H1 (cell line): Measurements from ENCODE around the gene MED12L. TPM values are rescaled to one million over a fixed set of nuclear protein-coding genes. Genes with fewer than 3 reads are reported as not detected.

ENCODE experiments used
- CTCF ChIA-PET: fragments of 300-600 bp; sonication (Branson Sonifier 250); formaldehyde crosslinking; loops from one replicate; lab custom pipeline; 2021; ENCODE audit not compliant: partially characterized antibody; lab: Charles Lee
- POLR2A ChIA-PET: fragments of 300-600 bp; sonication (Branson Sonifier 250); formaldehyde crosslinking; loops from one replicate; lab custom pipeline; 2021; ENCODE audit warnings: inconsistent platforms; ENCODE audit not compliant: partially characterized antibody; lab: Charles Lee
- DNase-seq, 2 experiments: peaks; one replicate each; pipeline versions ENCODE4 v3.0.0 to v3.0.0-alpha.2; 2010 to 2022; ENCODE audit warnings: low spot score in 2 of 2, low read depth in 1 of 2, mixed read lengths in 1 of 2
- FAIRE-seq: peaks from 2 replicates; lab custom pipeline; 2011; peaks lifted over from hg19 to GRCh38; lab: Jason Lieb, UNC
- H2AFZ ChIP-seq: 2 replicates; pipeline ENCODE4 v1.8.1; 2012; ENCODE audit warnings: low read length, inconsistent platforms
- H2AK5ac ChIP-seq: 2 replicates; pipeline ENCODE4 v1.6.1; 2013; ENCODE audit warnings: low read depth, low read length
- H2BK120ac ChIP-seq: replicated peaks from 2 replicates; pipeline ENCODE3; 2013; ENCODE audit warnings: low read depth, low read length, inconsistent platforms
- H2BK12ac ChIP-seq: 2 replicates; pipeline ENCODE4 v1.6.1; 2013; ENCODE audit warnings: low read depth, low read length
- H2BK15ac ChIP-seq: 2 replicates; pipeline ENCODE4 v1.6.1; 2013; ENCODE audit warnings: low read length
- H2BK20ac ChIP-seq: 2 replicates; pipeline ENCODE4 v1.6.1; 2013; ENCODE audit warnings: low read length
- H2BK5ac ChIP-seq: 2 replicates; pipeline ENCODE4 v1.6.1; 2013; ENCODE audit warnings: low read depth, low read length
- H3K14ac ChIP-seq: 2 replicates; pipeline ENCODE4 v1.6.1; 2013; ENCODE audit warnings: inconsistent platforms; ENCODE audit not compliant: insufficient read length
- H3K18ac ChIP-seq: 2 replicates; pipeline ENCODE4 v1.6.1; 2013; ENCODE audit warnings: low read length; ENCODE audit errors: extremely low read depth
- H3K23ac ChIP-seq: 2 replicates; pipeline ENCODE4 v1.6.1; 2013; ENCODE audit warnings: inconsistent platforms; ENCODE audit not compliant: insufficient read length
- H3K23me2 ChIP-seq: 2 replicates; pipeline ENCODE4 v1.6.1; 2013; ENCODE audit warnings: low read depth, low read length
- H3K27ac ChIP-seq: 2 replicates; pipeline ENCODE4 v1.6.1; 2011; ENCODE audit warnings: low read depth, low read length, inconsistent platforms
- H3K27me3 ChIP-seq, 4 experiments: replicated peaks in 1 of 4; 1 replicate in 1 of 4; 2 replicates in 3 of 4; pipeline versions ENCODE4 v1.6.1 to v1.8.1; 2011 to 2013; ENCODE audit warnings: low read length in 3 of 4, mild to moderate bottlenecking in 3 of 4, inconsistent platforms in 2 of 4, mixed read lengths in 2 of 4, moderate library complexity in 1 of 4; ENCODE audit not compliant: control insufficient read depth in 3 of 4, insufficient read depth in 3 of 4; ENCODE audit errors: extremely low read depth in 1 of 4
- H3K36me3 ChIP-seq, 4 experiments: 2 replicates each; pipeline versions ENCODE4 v1.6.1 to v1.8.1; 2011 to 2013; ENCODE audit warnings: mild to moderate bottlenecking in 4 of 4, low read length in 3 of 4, moderate library complexity in 2 of 4, control low read depth in 1 of 4, inconsistent platforms in 1 of 4; ENCODE audit not compliant: insufficient read depth in 4 of 4, control insufficient read depth in 2 of 4
- H3K4ac ChIP-seq: replicated peaks from 2 replicates; pipeline ENCODE3; 2013; ENCODE audit warnings: low read length, low read depth, mixed read lengths, inconsistent platforms; ENCODE audit not compliant: insufficient read length
- H3K4me1 ChIP-seq, 4 experiments: replicated peaks in 1 of 4; 1 replicate in 1 of 4; 2 replicates in 3 of 4; pipeline versions ENCODE4 v1.6.1 to v1.8.1; 2011 to 2013; ENCODE audit warnings: low read length in 3 of 4, inconsistent platforms in 2 of 4, mixed read lengths in 1 of 4; ENCODE audit not compliant: insufficient read depth in 4 of 4, control insufficient read depth in 3 of 4
- H3K4me2 ChIP-seq, 2 experiments: 2 replicates each; pipeline versions ENCODE4 v1.6.1 to v1.8.1; 2011 to 2013; ENCODE audit warnings: low read depth in 2 of 2, low read length in 2 of 2, control low read depth in 1 of 2, inconsistent platforms in 1 of 2, mild to moderate bottlenecking in 1 of 2; ENCODE audit not compliant: insufficient read depth in 1 of 2
- H3K4me3 ChIP-seq, 4 experiments: fragments of 200-600, 300-600 bp in 1 of 4; sonication (generic), shearing (Covaris generic), sonication (Bioruptor Twin) in 1 of 4; 2 replicates each; pipeline versions ENCODE4 v1.5.1 to v1.8.1; 2011 to 2016; ENCODE audit warnings: low read length in 4 of 4, low read depth in 3 of 4, control low read depth in 2 of 4, inconsistent platforms in 2 of 4, mild to moderate bottlenecking in 2 of 4, mixed read lengths in 1 of 4, moderate library complexity in 1 of 4; ENCODE audit not compliant: insufficient read depth in 2 of 4; ENCODE audit errors: extremely low read depth in 1 of 4
- H3K56ac ChIP-seq: replicated peaks from 2 replicates; pipeline ENCODE3; 2013; ENCODE audit warnings: low read depth, mild to moderate bottlenecking, mixed read lengths, low read length, inconsistent platforms; ENCODE audit not compliant: insufficient read length
- H3K79me1 ChIP-seq: 2 replicates; pipeline ENCODE4 v1.6.1; 2013; ENCODE audit warnings: low read depth, low read length, control low read depth
- H3K79me2 ChIP-seq, 2 experiments: 2 replicates each; pipeline versions ENCODE4 v1.6.1 to v1.8.1; 2012 to 2013; ENCODE audit warnings: low read length in 2 of 2, mild to moderate bottlenecking in 2 of 2, inconsistent platforms in 1 of 2; ENCODE audit not compliant: insufficient read depth in 2 of 2, control insufficient read depth in 1 of 2
- H3K9ac ChIP-seq, 4 experiments: replicated peaks in 1 of 4; 1 replicate in 1 of 4; 2 replicates in 3 of 4; pipeline versions ENCODE4 v1.6.1 to v1.8.1; 2011 to 2013; ENCODE audit warnings: low read depth in 3 of 4, low read length in 3 of 4, control low read depth in 2 of 4, mild to moderate bottlenecking in 2 of 4, moderate library complexity in 2 of 4, inconsistent platforms in 1 of 4; ENCODE audit errors: extremely low read depth in 1 of 4
- H3K9me3 ChIP-seq, 2 experiments: 2 replicates each; pipeline versions ENCODE4 v1.6.1 to v1.8.1; 2012 to 2013; ENCODE audit warnings: mild to moderate bottlenecking in 2 of 2, moderate library complexity in 2 of 2, control low read depth in 1 of 2, inconsistent platforms in 1 of 2, low read depth in 1 of 2, low read length in 1 of 2, mixed read lengths in 1 of 2; ENCODE audit not compliant: insufficient read depth in 2 of 2
- H4K20me1 ChIP-seq, 2 experiments: replicated peaks in 1 of 2; 2 replicates each; pipeline versions ENCODE3 to v1.8.1; 2011 to 2013; ENCODE audit warnings: inconsistent platforms in 2 of 2, low read length in 2 of 2, mild to moderate bottlenecking in 1 of 2; ENCODE audit not compliant: insufficient read depth in 2 of 2, control insufficient read depth in 1 of 2
- H4K5ac ChIP-seq: 2 replicates; pipeline ENCODE4 v1.6.1; 2013; ENCODE audit warnings: low read length, low read depth, mixed read lengths, inconsistent platforms; ENCODE audit not compliant: insufficient read length
- H4K8ac ChIP-seq: 2 replicates; pipeline ENCODE4 v1.8.0; 2013; ENCODE audit warnings: mild to moderate bottlenecking, moderate library complexity, low read length, inconsistent platforms; ENCODE audit not compliant: insufficient read depth; ENCODE audit errors: extremely low read depth
- H4K91ac ChIP-seq: replicated peaks from 2 replicates; pipeline ENCODE3; 2013; ENCODE audit warnings: low read length, mixed read lengths, inconsistent platforms; ENCODE audit not compliant: insufficient read length
- ASH2L ChIP-seq: fragments of 200-600, 300-600 bp; sonication (generic); IDR thresholded peaks from one replicate; pipeline ENCODE4 v1.7.1; 2017; ENCODE audit warnings: low read length
- ATF2 ChIP-seq: IDR thresholded peaks from 2 replicates; pipeline ENCODE4 v1.6.1; 2012; ENCODE audit warnings: low read length, inconsistent platforms
- BCL11A ChIP-seq, 2 experiments: IDR thresholded peaks; one replicate each; pipeline ENCODE4 v1.6.1; 2011; ENCODE audit warnings: low read depth in 2 of 2, low read length in 2 of 2, mild to moderate bottlenecking in 2 of 2
- BRCA1 ChIP-seq: IDR thresholded peaks from 2 replicates; pipeline ENCODE4 v1.6.1; 2012; ENCODE audit warnings: low read depth, low read length, improper control_type of control experiment
- CBX5 ChIP-seq: fragments of 300-800, 300-1000 bp; sonication (generic); IDR thresholded peaks from 2 replicates; pipeline ENCODE4 v1.7.1; 2016; ENCODE audit warnings: antibody characterized with exemption, low read length, low read depth
- CHD1 ChIP-seq: IDR thresholded peaks from 2 replicates; pipeline ENCODE4 v1.6.1; 2012; ENCODE audit warnings: low read depth, low read length, improper control_type of control experiment
- GABPA ChIP-seq: IDR thresholded peaks from 2 replicates; pipeline ENCODE4 v1.6.1; 2011; ENCODE audit warnings: mild to moderate bottlenecking, low read length, moderate library complexity, borderline replicate concordance; ENCODE audit not compliant: insufficient read depth
- POLR2A ChIP-seq, 2 experiments: IDR thresholded peaks; 1 replicate in 1 of 2; 2 replicates in 1 of 2; pipeline ENCODE4 v1.6.1; 2011; ENCODE audit warnings: low read depth in 2 of 2, low read length in 2 of 2, mild to moderate bottlenecking in 2 of 2; ENCODE audit errors: control extremely low read depth in 1 of 2
- POLR2AphosphoS5 ChIP-seq: IDR thresholded peaks from 2 replicates; pipeline ENCODE4 v1.6.1; 2011; ENCODE audit warnings: low read depth, low read length
- RAD21 ChIP-seq, 2 experiments: IDR thresholded peaks in 1 of 2; conservative IDR thresholded peaks in 1 of 2; 2 replicates each; pipeline ENCODE4 v1.6.1; 2011; ENCODE audit warnings: low read depth in 2 of 2, low read length in 2 of 2, improper control_type of control experiment in 1 of 2, inconsistent platforms in 1 of 2, mild to moderate bottlenecking in 1 of 2, moderate library complexity in 1 of 2
- SIN3A ChIP-seq, 2 experiments: IDR thresholded peaks in 1 of 2; conservative IDR thresholded peaks in 1 of 2; 2 replicates each; pipeline ENCODE4 v1.6.1; 2011 to 2012; ENCODE audit warnings: low read length in 2 of 2, improper control_type of control experiment in 1 of 2, low read depth in 1 of 2, mild to moderate bottlenecking in 1 of 2
- SIX5 ChIP-seq: IDR thresholded peaks from 2 replicates; pipeline ENCODE4 v1.6.1; 2011; ENCODE audit warnings: mild to moderate bottlenecking, low read depth, low read length
- SP2 ChIP-seq: IDR thresholded peaks from 2 replicates; pipeline ENCODE4 v1.6.1; 2012; ENCODE audit warnings: mild to moderate bottlenecking, low read length, inconsistent platforms
- SP4 ChIP-seq: IDR thresholded peaks from 2 replicates; pipeline ENCODE4 v1.6.1; 2012; ENCODE audit warnings: low read length, inconsistent platforms
- YY1 ChIP-seq: IDR thresholded peaks from 2 replicates; pipeline ENCODE4 v1.6.1; 2011; ENCODE audit warnings: low read depth, mild to moderate bottlenecking, low read length
- polyA plus RNA-seq, 7 experiments: library from polyadenylated mRNA; depleted of rRNA in 3 of 7; stranded (reverse) in 5 of 7; unstranded in 2 of 7; fragments of >200 nt in 5 of 7; fragments of 200-250 nt in 2 of 7; gene quantifications; 1 replicate in 5 of 7; 2 replicates in 1 of 7; 4 replicates in 1 of 7; pipeline versions ENCODE4 v1.2.1 to v1.2.3, GENCODE V29; 2011 to 2013; ENCODE audit warnings: missing spikeins in 2 of 7, mixed read lengths in 2 of 7
- total RNA-seq: library from RNA; stranded (reverse); fragmentation: NEBNext Ultra II Directional; extraction: Animal tissue kit (Norgen Biotek cat#: 25700); gene quantifications from 2 replicates; pipeline ENCODE4 v1.2.1, GENCODE V29; 2021

Gene MED12L
- total and polyA plus RNA-seq, 2 of the 8 experiments (the other 6 are each of a cell fraction or from before 2014, with no cell fraction given): 3.6 to 26.2 TPM

GRCh38 chr3:151123827-151124226 is 38.4 kb downstream of the MED12L start:
- H4K5ac ChIP-seq: no peak overlapping the region
- no peaks in the 10 kb centered on the region for H3K79me1 ChIP-seq
- H3K56ac ChIP-seq: no peak overlapping the region
- no peak overlapping the region for H3K14ac ChIP-seq
- no peaks in the 10 kb centered on the region for H3K23me2 ChIP-seq
- H2BK20ac ChIP-seq: no peak overlapping the region
- H3K23ac ChIP-seq: no peak overlapping the region
- H2AK5ac ChIP-seq: no peak overlapping the region
- H3K4me1 ChIP-seq: no peaks in the 10 kb centered on the region
- H4K20me1 ChIP-seq: no peaks in the 10 kb centered on the region
- no peak overlapping the region for H3K4me2 ChIP-seq
- no peak overlapping the region for H3K18ac ChIP-seq
- ChIA-PET POLR2A (interaction anchor here (0.7 kb wide), 1 partner anchor 10 kb away, joined by 3 read pairs; no protein-coding TSS in a partner anchor), CTCF (interaction anchor here (0.5 to 1.8 kb wide), 3 partner anchors 27 to 1327 kb away, joined by 4 read pairs; no protein-coding TSS in a partner anchor)
- H2BK5ac ChIP-seq: no peak overlapping the region
- no peak overlapping the region for H2BK120ac ChIP-seq
- no peak overlapping the region for H3K4ac ChIP-seq
- no peak overlapping the region for H3K9ac ChIP-seq
- H4K91ac ChIP-seq: no peak overlapping the region
- no peaks in the 10 kb centered on the region for H3K27me3 ChIP-seq
- no peak for DNase-seq
- no peak overlapping the region for H4K8ac ChIP-seq
- FAIRE-seq: no peak
- no peak overlapping the region for H2AFZ ChIP-seq
- no peak overlapping the region for H3K4me3 ChIP-seq
- H2BK15ac ChIP-seq: no peak overlapping the region
- H3K36me3 ChIP-seq: peaks cover 0 to 14% (median 2%) of the 10 kb centered on the region in 4 experiments; a peak in 4 of 8 replicates
- H3K9me3 ChIP-seq: no peaks in the 10 kb centered on the region
- no peak overlapping the region for H3K27ac ChIP-seq
- H2BK12ac ChIP-seq: no peak overlapping the region
- no peaks in the 10 kb centered on the region for H3K79me2 ChIP-seq
- no peak for TF ChIP-seq POLR2A (IDR thresholded peaks at IDR 0.05; ENCODE audit: control extremely low read depth in 1 of 2, low read depth in 2 of 2, low read length in 2 of 2)
- no peak for TF ChIP-seq GABPA
- no peak for TF ChIP-seq SIX5
- TF ChIP-seq SP2: no peak
- no peak for TF ChIP-seq RAD21 (IDR thresholded peaks at IDR 0.05 in 1 of 2, conservative IDR thresholded peaks at IDR 0.05 in 1 of 2; ENCODE audit: low read depth in 2 of 2, low read length in 2 of 2)
- no peak for TF ChIP-seq CHD1
- no peak for TF ChIP-seq SP4
- no peak for TF ChIP-seq ATF2
- TF ChIP-seq SIN3A (conservative IDR thresholded peaks at IDR 0.05 in 1 of 2, IDR thresholded peaks at IDR 0.05 in 1 of 2; ENCODE audit: low read depth in 1 of 2, low read length in 2 of 2): no peak
- no peak for TF ChIP-seq BCL11A (IDR thresholded peaks at IDR 0.05; ENCODE audit: low read depth in 2 of 2, low read length in 2 of 2)
- TF ChIP-seq POLR2AphosphoS5: no peak
- TF ChIP-seq BRCA1: no peak
- no peak for TF ChIP-seq YY1
- TF ChIP-seq CBX5: no peak
- TF ChIP-seq ASH2L: no peak
